GM04503 (cell line): ENCODE data around the gene JAKMIP3.

Experiments
- DNase-seq: peaks from one replicate; pipeline ENCODE4 v3.0.0-alpha.2; 2012; ENCODE audit warnings: low read depth

Gene JAKMIP3

GRCh38 chr10:132043861-132044695 is 21.7 kb upstream of the JAKMIP3 start:
- DNase-seq: no peak

DNA sequence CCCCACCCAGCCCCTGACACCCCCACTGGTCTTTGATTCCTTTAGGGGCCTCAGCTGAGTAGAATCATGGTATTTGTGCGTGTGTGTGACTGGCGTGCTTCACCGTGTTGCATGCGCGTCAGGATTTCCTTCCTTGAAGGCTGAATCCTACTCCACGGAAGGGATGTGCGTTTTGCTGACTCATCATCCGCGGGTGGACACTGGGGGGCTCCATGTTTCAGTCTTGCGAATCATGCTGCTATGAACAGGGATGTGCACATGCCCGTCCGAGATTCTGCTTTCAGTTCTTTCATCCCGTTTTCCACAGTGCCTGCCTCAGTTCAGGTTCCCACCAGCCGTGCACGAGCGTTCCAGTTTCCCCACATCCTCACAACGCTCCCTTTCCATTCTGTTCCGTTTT is 20.9 kb upstream of the JAKMIP3 start:
- DNase-seq: no peak

GRCh38 chr10:132045324-132045723 is 20.4 kb upstream of the JAKMIP3 start:
- DNase-seq: no peak

- DNase-seq: no peak
Observed at GRCh38 chr10:132047575-132048293, 18.0 kb upstream of the JAKMIP3 start.

- no peak for DNase-seq
Observed at GRCh38 chr10:132048294-132048667, 17.5 kb upstream of the JAKMIP3 start.

- no peak for DNase-seq
Observed at GRCh38 chr10:132050191-132050590, 15.6 kb upstream of the JAKMIP3 start.

DNA sequence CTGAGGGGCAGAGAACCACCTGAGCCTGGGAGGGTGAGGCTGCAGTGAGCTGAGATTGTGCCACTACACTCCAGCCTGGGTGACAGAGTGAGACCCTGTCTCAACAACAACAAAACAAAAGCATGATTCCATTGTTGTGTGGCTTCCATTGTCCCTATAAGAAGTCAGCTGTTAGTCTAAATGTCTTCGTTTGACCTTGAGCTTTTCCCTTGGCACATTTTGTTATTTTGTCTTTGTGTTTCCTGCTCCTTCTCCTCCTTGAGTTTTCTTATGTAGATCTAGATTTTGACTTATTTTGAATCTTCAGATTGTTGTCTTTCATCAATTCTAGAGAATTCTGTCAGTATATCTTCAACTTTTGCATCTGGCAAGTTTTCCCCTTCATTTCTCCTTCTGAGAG is 13.6 kb upstream of the JAKMIP3 start:
- DNase-seq: no peak

- no peak for DNase-seq
Observed at GRCh38 chr10:132054564-132054963, 11.2 kb upstream of the JAKMIP3 start.

- no peak for DNase-seq
Observed at GRCh38 chr10:132055616-132056015, 10.1 kb upstream of the JAKMIP3 start.

GRCh38 chr10:132056663-132057062 is 9.1 kb upstream of the JAKMIP3 start:
- DNase-seq: no peak

DNA sequence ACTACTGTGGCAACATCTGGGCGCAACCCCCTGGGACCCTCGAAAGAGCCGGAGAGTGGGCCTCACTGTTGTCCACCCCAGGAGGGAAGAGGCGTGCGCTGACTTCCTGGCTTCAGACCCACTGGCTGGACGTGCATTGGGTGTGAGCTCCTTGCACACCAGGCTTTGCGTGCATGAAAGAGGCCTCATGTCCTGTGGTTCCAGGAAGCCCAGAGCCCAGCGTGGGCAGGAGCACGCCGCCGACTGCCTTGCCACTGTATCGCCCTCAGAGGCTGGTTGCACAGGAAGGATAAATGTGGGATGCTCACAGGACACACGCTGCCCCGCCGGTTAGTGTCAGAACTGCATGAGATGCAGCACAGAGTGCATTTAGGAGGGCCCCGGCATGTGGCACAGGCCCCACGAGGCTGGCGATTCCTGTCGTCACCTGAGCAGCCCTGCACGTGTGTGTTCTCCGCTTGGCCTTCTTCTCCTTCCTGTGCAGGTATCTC is 8.5 kb upstream of the JAKMIP3 start:
- DNase-seq: no peak

- DNase-seq: no peak
Observed at GRCh38 chr10:132058111-132058745, 7.5 kb upstream of the JAKMIP3 start.

DNA sequence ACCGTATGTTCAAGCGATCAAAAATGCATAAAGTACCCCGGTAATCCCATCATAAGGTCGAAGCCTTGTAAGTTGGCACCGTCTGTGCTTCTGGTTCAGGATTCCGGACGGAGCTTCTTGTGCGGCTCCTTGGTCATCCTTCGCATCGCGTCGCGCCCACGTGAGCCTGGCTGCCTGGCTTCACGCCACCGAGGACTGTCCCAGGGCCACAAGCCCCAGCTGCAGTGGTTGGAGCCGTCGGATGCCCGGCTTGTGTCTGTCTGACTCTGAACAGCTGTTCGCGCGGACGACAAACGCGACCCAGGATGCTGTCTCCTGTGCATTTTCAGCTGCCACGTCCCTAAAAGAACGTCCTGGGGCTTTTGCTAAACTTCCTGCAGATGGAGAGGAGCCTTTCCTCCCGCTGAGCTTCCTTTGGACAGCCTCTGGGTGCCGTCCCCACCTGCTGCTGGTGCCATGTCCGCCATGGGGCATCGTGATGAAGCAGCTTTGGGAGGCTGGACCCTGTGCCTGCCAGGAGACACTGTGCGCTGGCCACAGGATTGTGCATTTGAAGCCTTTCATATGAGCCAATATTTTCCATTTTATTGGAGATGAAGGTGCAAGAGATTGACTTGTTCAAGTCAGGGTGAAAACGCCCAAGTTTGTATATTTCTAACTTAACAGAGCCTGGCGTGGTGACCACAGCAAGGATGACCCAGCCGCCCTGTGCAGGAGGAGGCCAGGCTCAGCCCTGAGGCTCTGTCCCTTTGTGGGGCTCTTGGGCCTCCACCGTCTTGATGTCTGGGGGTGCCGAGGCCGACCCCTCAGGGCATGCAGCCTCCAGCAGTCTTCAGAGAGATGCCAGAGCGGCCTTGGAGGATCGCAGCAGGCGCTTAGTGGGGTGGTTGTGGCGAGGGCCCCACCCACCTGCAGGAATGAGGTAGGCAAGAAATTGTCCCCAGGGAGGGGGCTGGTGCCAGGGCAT is 6.7 kb upstream of the JAKMIP3 start:
- no peak for DNase-seq

DNA sequence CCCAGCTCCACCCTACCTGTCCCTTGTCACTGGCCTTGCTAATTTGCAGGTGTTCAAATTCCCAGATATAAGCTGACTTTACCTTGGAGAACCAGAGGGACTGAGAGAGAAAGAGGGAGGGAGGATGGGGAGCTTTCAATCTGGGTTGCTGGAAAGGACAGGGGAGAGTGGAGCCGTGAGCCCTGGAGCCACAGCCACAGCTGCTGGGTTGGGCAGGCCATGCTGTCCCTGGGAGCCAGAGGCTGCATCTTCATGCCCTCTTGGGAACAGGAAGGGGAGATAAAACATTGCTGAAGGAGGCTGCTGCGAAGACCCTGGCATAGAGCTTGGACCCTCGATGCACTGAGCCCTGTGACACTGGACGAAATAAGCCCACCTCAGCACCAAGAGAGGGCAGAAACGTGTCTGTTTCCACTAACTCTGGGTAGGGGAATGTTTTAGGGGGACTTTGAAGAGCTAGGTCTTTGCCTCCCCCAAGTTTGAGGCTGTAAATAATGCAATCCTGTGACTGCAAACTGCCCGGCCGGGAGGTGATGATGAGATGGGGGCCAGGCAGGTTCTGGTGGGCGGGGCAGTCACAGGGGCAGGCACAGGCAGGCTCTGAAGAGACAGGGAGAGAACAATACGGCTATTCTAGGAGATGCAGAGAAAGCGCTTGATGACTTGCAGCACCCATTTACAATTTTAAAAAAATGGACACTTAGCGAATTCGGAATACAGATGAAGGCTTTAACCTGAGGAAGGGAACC is 5.8 kb upstream of the JAKMIP3 start:
- no peak for DNase-seq

- no peak for DNase-seq
Observed at GRCh38 chr10:132061030-132061429, 4.7 kb upstream of the JAKMIP3 start.

GRCh38 chr10:132061465-132061864 is 4.3 kb upstream of the JAKMIP3 start:
- DNase-seq: no peak

DNA sequence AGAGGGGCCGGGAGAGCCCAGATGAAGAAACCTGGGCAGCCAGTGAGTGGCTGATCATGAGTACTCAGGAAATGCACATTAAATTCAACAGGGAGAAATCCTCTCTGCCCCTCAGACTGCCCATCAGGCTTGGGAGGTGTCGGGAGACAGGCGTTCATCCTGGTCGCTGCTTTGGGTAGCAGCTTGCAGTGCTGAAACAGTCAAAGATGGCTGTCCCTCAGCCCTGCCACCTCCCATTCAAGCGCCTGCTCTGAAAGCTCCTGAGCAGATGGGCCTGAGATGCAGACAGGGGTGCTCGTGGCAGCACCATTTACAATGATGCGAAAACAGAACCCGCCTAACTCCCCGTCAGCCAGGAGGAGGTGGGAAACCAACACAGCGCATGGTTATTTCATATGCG is 3.6 kb upstream of the JAKMIP3 start:
- DNase-seq: no peak

DNA sequence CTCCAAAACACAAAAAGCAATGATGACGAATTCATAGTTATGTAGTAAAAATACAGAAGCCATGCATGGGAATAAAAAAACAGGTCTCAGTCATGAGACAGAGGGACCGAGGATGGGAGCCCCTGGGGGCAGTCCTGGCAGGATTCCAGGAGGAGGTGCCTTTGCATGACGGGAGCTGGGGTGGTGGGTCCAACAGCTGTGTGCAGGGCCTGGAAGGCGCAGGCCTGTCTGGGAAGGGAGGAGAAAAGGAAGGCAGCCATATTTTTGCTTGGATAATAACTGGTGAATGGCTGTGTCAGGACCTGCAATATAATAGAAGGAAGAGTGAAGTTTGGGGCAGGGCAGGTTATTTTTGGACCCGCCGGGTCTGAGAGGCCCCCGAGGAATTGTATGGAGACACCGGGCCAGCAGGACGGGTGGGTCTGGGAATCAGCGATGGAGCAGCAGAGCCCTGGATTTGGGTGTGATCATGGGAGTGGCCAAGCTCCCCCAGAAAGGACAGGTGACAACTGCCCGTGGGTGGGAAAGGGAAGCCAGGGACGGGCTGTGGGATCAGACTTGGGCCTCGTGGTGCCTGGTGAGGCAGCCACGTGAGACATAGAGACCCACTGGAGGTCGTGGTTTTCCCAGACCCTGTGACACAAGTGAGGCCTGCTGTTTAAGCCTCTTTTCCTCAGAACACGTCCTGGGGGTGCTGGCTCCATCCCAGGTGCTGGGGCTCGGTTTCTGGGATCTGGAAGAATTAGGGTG is 2.9 kb upstream of the JAKMIP3 start:
- DNase-seq: no peak

DNA sequence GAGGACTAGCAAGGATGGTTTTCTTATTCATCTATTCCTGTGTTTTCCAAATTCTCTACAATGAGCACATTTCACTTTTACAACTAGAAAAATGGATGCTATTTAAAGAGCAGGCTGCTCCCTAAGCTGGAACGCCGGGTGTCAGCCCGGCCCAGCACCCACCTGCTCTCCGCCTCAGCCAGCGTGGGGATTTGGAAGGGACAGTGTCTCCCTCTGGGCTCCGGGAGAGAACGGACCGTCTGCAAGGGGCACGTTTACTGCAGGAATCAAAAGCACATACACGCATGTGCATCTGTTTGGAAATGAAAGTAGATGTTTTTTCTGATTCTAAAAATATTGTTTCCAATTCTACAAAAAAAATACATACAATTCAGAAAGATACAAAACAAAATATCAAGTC is 2.3 kb upstream of the JAKMIP3 start:
- no peak for DNase-seq

GRCh38 chr10:132064082-132064755 is 1.5 kb upstream of the JAKMIP3 start:
- no peak for DNase-seq
